Measurements from ENCODE around the gene MRPL55. TPM values are rescaled to one million over a fixed set of nuclear protein-coding genes. Genes with fewer than 3 reads are reported as not detected.

The MRPL55 gene
- total and polyA plus RNA-seq, 2 experiments from 2014 or later: 92.4 to 172 TPM

- Histone ChIP-seq H3K79me2 (replicated peaks; ENCODE audit: insufficient read depth) (no peaks in the 10 kb centered on the region), H3K27ac (ENCODE audit: low read depth) (no peak overlapping the region), H3K27me3 (ENCODE audit: insufficient read depth) (peaks cover 89% of the 10 kb centered on the region), H4K20me1 (replicated peaks; ENCODE audit: insufficient read depth) (no peaks in the 10 kb centered on the region), H3F3A (replicated peaks; ENCODE audit: low read depth) (no peaks in the 10 kb centered on the region), H3K4me3 (peak overlapping the region; percentile 90), H3K4me2 (peak overlapping the region; percentile 75), H3K9me2 (ENCODE audit: insufficient read depth) (no peaks in the 10 kb centered on the region), H3K4me1 (ENCODE audit: insufficient read depth) (peaks cover 5% of the 10 kb centered on the region; the same call in 1 of the 2 replicates), H3K36me3 (ENCODE audit: insufficient read depth) (no peaks in the 10 kb centered on the region), H2AFZ (peak overlapping the region; percentile 90; the same call in 1 of the 2 replicates)
- TF ChIP-seq ZNF331 (CRISPR knock-in tag; IDR thresholded peaks at IDR 0.05; ENCODE audit: low read depth) (no peak), EZH2 (IDR thresholded peaks at IDR 0.05; ENCODE audit: low read depth, unreplicated experiment) (peak; percentile 9), ZNF462 (CRISPR knock-in tag; IDR thresholded peaks at IDR 0.05) (no peak), ZNF114 (CRISPR knock-in tag; IDR thresholded peaks at IDR 0.05) (no peak), JUNB (IDR thresholded peaks at IDR 0.05; ENCODE audit: unreplicated experiment) (no peak), NANOG (IDR thresholded peaks at IDR 0.05; ENCODE audit: borderline replicate concordance) (no peak), POLR2AphosphoS5 (IDR thresholded peaks at IDR 0.05; ENCODE audit: low read depth) (no peak)
- TF ChIP-seq, protein P1, sequence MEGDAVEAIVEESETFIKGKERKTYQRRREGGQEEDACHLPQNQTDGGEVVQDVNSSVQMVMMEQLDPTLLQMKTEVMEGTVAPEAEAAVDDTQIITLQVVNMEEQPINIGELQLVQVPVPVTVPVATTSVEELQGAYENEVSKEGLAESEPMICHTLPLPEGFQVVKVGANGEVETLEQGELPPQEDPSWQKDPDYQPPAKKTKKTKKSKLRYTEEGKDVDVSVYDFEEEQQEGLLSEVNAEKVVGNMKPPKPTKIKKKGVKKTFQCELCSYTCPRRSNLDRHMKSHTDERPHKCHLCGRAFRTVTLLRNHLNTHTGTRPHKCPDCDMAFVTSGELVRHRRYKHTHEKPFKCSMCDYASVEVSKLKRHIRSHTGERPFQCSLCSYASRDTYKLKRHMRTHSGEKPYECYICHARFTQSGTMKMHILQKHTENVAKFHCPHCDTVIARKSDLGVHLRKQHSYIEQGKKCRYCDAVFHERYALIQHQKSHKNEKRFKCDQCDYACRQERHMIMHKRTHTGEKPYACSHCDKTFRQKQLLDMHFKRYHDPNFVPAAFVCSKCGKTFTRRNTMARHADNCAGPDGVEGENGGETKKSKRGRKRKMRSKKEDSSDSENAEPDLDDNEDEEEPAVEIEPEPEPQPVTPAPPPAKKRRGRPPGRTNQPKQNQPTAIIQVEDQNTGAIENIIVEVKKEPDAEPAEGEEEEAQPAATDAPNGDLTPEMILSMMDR (conservative IDR thresholded peaks at IDR 0.05; ENCODE audit: low read depth in 2 of 2): no peak
- peaks cover 4% of the 10 kb centered on the region; the same call in 1 of the 3 replicates for H3K36me3 Mint-ChIP-seq (ENCODE audit: low read depth)
- ATAC-seq: no peak
- H3K27me3 Mint-ChIP-seq (ENCODE audit: insufficient read depth, low read depth, poor library complexity): peaks cover 72% of the 10 kb centered on the region
- H3K4me3 Mint-ChIP-seq: peak overlapping the region; percentile 70; the same call in 2 of the 3 replicates
- H3K4me1 Mint-ChIP-seq: peaks cover 5% of the 10 kb centered on the region
- no peaks in the 10 kb centered on the region; the same call in 2 of the 3 replicates for H3K9me3 Mint-ChIP-seq
- no peak for DNase-seq (ENCODE audit: low spot score)
- H3K27ac Mint-ChIP-seq: no peak overlapping the region
These were observed 50.7 kb downstream of the MRPL55 start for GRCh38 chr1:228058172-228058948.

Small RNA genes within 50 kb of the gene (microRNA-seq; reads per million reads assigned to microRNA genes)
- gene MIR3620: 0.66 reads per million

Small RNA genes within 50 kb of the gene (small RNA-seq; reads per million reads assigned to genes)
- gene AL359510.1 (ENCODE audit: low replicate concordance): not detected

Other genes with a start within 250 kb of the MRPL55 start
- 1.8 and 2.0 TPM in 2 replicates for gene WNT9A, start 161.4 kb downstream of the MRPL55 start, total RNA-seq (2014; rRNA removed; shearing (Covaris generic))
- 0.06 and 0.07 TPM in 2 replicates for gene WNT9A, start 161.4 kb downstream of the MRPL55 start, polyA plus RNA-seq (2016; fragmentation: Nextera tagmentation; extraction: Ambion mirVana)
- gene WNT3A, start 102.3 kb downstream of the MRPL55 start, total RNA-seq (2014; rRNA removed; shearing (Covaris generic)): 0.07 and 0.12 TPM in 2 replicates
- 0.40 and 0.65 TPM in 2 replicates for gene WNT3A, start 102.3 kb downstream of the MRPL55 start, polyA plus RNA-seq (2016; fragmentation: Nextera tagmentation; extraction: Ambion mirVana)
- gene ARF1, start 26.6 kb downstream of the MRPL55 start, total RNA-seq (2014; rRNA removed; shearing (Covaris generic)): 199 and 210 TPM in 2 replicates
- 292 and 306 TPM in 2 replicates for gene ARF1, start 26.6 kb downstream of the MRPL55 start, polyA plus RNA-seq (2016; fragmentation: Nextera tagmentation; extraction: Ambion mirVana)
- 11.3 and 14.0 TPM in 2 replicates for gene C1orf35, start 6.0 kb downstream of the MRPL55 start, total RNA-seq (2014; rRNA removed; shearing (Covaris generic))
- 67.6 and 75.9 TPM in 2 replicates for gene C1orf35, start 6.0 kb downstream of the MRPL55 start, polyA plus RNA-seq (2016; fragmentation: Nextera tagmentation; extraction: Ambion mirVana)
- gene GUK1, start 31.0 kb upstream of the MRPL55 start, total RNA-seq (2014; rRNA removed; shearing (Covaris generic)): 84.0 and 87.5 TPM in 2 replicates
- 104 and 121 TPM in 2 replicates for gene GUK1, start 31.0 kb upstream of the MRPL55 start, polyA plus RNA-seq (2016; fragmentation: Nextera tagmentation; extraction: Ambion mirVana)
- gene GJC2, start 40.6 kb upstream of the MRPL55 start, total RNA-seq (2014; rRNA removed; shearing (Covaris generic)): 0.58 and 1.2 TPM in 2 replicates
- gene GJC2, start 40.6 kb upstream of the MRPL55 start, polyA plus RNA-seq (2016; fragmentation: Nextera tagmentation; extraction: Ambion mirVana): 0.15 and 0.23 TPM in 2 replicates
- 7.3 and 10.3 TPM in 2 replicates for gene IBA57, start 56.5 kb upstream of the MRPL55 start, total RNA-seq (2014; rRNA removed; shearing (Covaris generic))
- 1.1 TPM in 2 replicates for gene IBA57, start 56.5 kb upstream of the MRPL55 start, polyA plus RNA-seq (2016; fragmentation: Nextera tagmentation; extraction: Ambion mirVana)
- gene OBSCN, start 98.7 kb upstream of the MRPL55 start, total RNA-seq (2014; rRNA removed; shearing (Covaris generic)): 21.5 and 38.5 TPM in 2 replicates
- 8.4 and 9.6 TPM in 2 replicates for gene OBSCN, start 98.7 kb upstream of the MRPL55 start, polyA plus RNA-seq (2016; fragmentation: Nextera tagmentation; extraction: Ambion mirVana)

Data from GM23338 (cell line).